A549 (cell line): ENCODE results near the gene PHF1.

ENCODE experiments used
- EP300 ChIP-seq, 2 experiments: fragments of >200 bp; sonication (Bioruptor Twin); formaldehyde crosslinking; IDR thresholded peaks; 2 replicates in 1 of 2; 3 replicates in 1 of 2; pipeline ENCODE4 v1.6.1; 2016 to 2017
- HDAC2 ChIP-seq: fragments of 200-600 bp; sonication (generic); IDR thresholded peaks from 2 replicates; pipeline ENCODE4 v1.6.1; 2016
- JUNB ChIP-seq: fragments of >200 bp; sonication (Bioruptor Twin); formaldehyde crosslinking; IDR thresholded peaks from 2 replicates; pipeline ENCODE4 v1.6.1; 2016
- KDM5A ChIP-seq: fragments of 200-600 bp; sonication (generic); IDR thresholded peaks from 2 replicates; pipeline ENCODE4 v1.6.1; 2016; ENCODE audit warnings: antibody characterized with exemption, mild to moderate bottlenecking
- POLR2A ChIP-seq: IDR thresholded peaks from 2 replicates; pipeline ENCODE4 v1.6.1; 2012; ENCODE audit warnings: mild to moderate bottlenecking, low read length
- TF ChIP-seq, protein P1 (sequence below): fragments of >200 bp; sonication (Bioruptor Twin); formaldehyde crosslinking; IDR thresholded peaks from 3 replicates; pipeline ENCODE4 v1.5.1; 2016
- TF ChIP-seq, protein P2 (sequence below): fragments of 200-600 bp; sonication (generic); IDR thresholded peaks from 2 replicates; pipeline ENCODE4 v1.6.1; 2016; ENCODE audit warnings: antibody characterized with exemption, mild to moderate bottlenecking, moderate library complexity

DNA sequence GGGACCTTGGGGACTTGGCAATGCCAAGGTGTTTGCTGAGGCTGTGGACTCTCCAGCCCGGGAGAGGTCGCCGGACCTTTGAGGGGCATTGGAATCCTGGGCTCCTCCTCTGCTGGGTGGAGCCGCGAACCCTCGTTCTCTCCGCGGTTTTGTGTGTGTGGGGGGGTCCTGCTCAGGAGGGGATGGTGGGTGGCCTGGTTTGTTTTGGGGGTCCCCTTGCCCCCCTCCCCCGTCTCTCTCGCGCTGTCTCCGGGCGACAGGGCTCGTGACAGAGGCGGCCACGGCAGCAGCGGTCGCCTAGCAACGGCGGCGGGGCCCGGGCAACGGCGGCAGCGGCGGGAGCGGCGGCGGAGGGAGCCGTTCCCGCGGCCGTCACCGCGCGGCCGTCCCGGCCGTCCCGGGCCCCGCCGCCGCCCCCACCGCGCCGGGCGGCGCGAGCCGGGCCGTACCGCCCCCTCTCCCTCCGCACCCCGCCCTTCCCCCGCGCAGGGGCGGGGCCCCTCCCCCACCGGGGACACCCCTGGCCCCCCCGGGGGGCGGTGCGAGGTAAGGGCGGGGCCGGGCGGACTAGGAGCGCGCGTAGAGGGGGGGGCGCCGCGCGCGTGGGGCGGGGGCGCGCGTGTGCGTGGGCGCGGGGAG is 16.9 kb downstream of the PHF1 start:
- TF ChIP-seq, protein P1, sequence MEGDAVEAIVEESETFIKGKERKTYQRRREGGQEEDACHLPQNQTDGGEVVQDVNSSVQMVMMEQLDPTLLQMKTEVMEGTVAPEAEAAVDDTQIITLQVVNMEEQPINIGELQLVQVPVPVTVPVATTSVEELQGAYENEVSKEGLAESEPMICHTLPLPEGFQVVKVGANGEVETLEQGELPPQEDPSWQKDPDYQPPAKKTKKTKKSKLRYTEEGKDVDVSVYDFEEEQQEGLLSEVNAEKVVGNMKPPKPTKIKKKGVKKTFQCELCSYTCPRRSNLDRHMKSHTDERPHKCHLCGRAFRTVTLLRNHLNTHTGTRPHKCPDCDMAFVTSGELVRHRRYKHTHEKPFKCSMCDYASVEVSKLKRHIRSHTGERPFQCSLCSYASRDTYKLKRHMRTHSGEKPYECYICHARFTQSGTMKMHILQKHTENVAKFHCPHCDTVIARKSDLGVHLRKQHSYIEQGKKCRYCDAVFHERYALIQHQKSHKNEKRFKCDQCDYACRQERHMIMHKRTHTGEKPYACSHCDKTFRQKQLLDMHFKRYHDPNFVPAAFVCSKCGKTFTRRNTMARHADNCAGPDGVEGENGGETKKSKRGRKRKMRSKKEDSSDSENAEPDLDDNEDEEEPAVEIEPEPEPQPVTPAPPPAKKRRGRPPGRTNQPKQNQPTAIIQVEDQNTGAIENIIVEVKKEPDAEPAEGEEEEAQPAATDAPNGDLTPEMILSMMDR, result no peak
- TF ChIP-seq, protein P2, sequence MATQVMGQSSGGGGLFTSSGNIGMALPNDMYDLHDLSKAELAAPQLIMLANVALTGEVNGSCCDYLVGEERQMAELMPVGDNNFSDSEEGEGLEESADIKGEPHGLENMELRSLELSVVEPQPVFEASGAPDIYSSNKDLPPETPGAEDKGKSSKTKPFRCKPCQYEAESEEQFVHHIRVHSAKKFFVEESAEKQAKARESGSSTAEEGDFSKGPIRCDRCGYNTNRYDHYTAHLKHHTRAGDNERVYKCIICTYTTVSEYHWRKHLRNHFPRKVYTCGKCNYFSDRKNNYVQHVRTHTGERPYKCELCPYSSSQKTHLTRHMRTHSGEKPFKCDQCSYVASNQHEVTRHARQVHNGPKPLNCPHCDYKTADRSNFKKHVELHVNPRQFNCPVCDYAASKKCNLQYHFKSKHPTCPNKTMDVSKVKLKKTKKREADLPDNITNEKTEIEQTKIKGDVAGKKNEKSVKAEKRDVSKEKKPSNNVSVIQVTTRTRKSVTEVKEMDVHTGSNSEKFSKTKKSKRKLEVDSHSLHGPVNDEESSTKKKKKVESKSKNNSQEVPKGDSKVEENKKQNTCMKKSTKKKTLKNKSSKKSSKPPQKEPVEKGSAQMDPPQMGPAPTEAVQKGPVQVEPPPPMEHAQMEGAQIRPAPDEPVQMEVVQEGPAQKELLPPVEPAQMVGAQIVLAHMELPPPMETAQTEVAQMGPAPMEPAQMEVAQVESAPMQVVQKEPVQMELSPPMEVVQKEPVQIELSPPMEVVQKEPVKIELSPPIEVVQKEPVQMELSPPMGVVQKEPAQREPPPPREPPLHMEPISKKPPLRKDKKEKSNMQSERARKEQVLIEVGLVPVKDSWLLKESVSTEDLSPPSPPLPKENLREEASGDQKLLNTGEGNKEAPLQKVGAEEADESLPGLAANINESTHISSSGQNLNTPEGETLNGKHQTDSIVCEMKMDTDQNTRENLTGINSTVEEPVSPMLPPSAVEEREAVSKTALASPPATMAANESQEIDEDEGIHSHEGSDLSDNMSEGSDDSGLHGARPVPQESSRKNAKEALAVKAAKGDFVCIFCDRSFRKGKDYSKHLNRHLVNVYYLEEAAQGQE, result no peak
- TF ChIP-seq HDAC2 (no peak), POLR2A (no peak), JUNB (no peak), EP300 (IDR thresholded peaks at IDR 0.05) (no peak), KDM5A (no peak)
